Astrocyte (in vitro differentiated cells and primary cell): ENCODE data around the gene SLC16A3. TPM values are rescaled to one million over a fixed set of nuclear protein-coding genes. Genes with fewer than 3 reads are reported as not detected.

Experiments
- DNase-seq: peaks from one replicate; pipeline ENCODE4 v3.0.0-alpha.2; 2010; ENCODE audit warnings: low read depth
- FAIRE-seq: peaks from 2 replicates; lab custom pipeline; 2011; peaks lifted over from hg19 to GRCh38; lab: Jason Lieb, UNC
- H2AFZ ChIP-seq: 2 replicates; pipeline ENCODE4 v1.6.0; 2012; ENCODE audit warnings: low read depth, low read length, inconsistent platforms
- H3K27ac ChIP-seq: 2 replicates; pipeline ENCODE4 v1.5.1; 2011; ENCODE audit warnings: low read depth, low read length, inconsistent platforms
- H3K27me3 ChIP-seq: 2 replicates; pipeline ENCODE4 v1.6.0; 2011; ENCODE audit warnings: low read length, inconsistent platforms; ENCODE audit not compliant: insufficient read depth
- H3K36me3 ChIP-seq: 2 replicates; pipeline ENCODE4 v1.5.1; 2011; ENCODE audit warnings: low read length, inconsistent platforms; ENCODE audit not compliant: insufficient read depth
- H3K4me1 ChIP-seq: 2 replicates; pipeline ENCODE4 v1.5.1; 2011; ENCODE audit warnings: low read length, inconsistent platforms; ENCODE audit not compliant: insufficient read depth
- H3K4me2 ChIP-seq: 2 replicates; pipeline ENCODE4 v1.6.0; 2012; ENCODE audit warnings: low read length, inconsistent platforms
- H3K4me3 ChIP-seq: 2 replicates; pipeline ENCODE4 v1.5.1; 2011; ENCODE audit warnings: low read depth, mild to moderate bottlenecking, low read length, inconsistent platforms; ENCODE audit not compliant: insufficient read depth
- H3K79me2 ChIP-seq: 2 replicates; pipeline ENCODE4 v1.6.0; 2012; ENCODE audit warnings: mild to moderate bottlenecking, low read length, inconsistent platforms; ENCODE audit not compliant: insufficient read depth
- H3K9ac ChIP-seq: 2 replicates; pipeline ENCODE4 v1.6.0; 2012; ENCODE audit warnings: mild to moderate bottlenecking, low read length, inconsistent platforms
- H3K9me3 ChIP-seq: 2 replicates; pipeline ENCODE4 v1.5.1; 2012; ENCODE audit warnings: low read depth, mild to moderate bottlenecking, low read length, inconsistent platforms; ENCODE audit not compliant: insufficient read depth
- H4K20me1 ChIP-seq: 2 replicates; pipeline ENCODE4 v1.6.0; 2012; ENCODE audit warnings: low read length, inconsistent platforms; ENCODE audit not compliant: insufficient read depth
- H3K27ac Mint-ChIP-seq: one replicate; pipeline ENCODE4 v1.8.0; 2021; ENCODE audit warnings: mild to moderate bottlenecking, mixed read lengths; ENCODE audit not compliant: unreplicated experiment
- H3K27me3 Mint-ChIP-seq: one replicate; pipeline ENCODE4 v1.8.0; 2021; ENCODE audit warnings: low read depth, mixed read lengths; ENCODE audit not compliant: unreplicated experiment
- H3K36me3 Mint-ChIP-seq: one replicate; pipeline ENCODE4 v1.8.0; 2021; ENCODE audit warnings: low read depth, mixed read lengths; ENCODE audit not compliant: unreplicated experiment
- H3K4me1 Mint-ChIP-seq: one replicate; pipeline ENCODE4 v1.8.0; 2021; ENCODE audit warnings: low read depth, mixed read lengths; ENCODE audit not compliant: unreplicated experiment
- H3K4me3 Mint-ChIP-seq: one replicate; pipeline ENCODE4 v1.8.0; 2021; ENCODE audit warnings: mild to moderate bottlenecking, moderate library complexity, mixed read lengths; ENCODE audit not compliant: unreplicated experiment
- H3K9me3 Mint-ChIP-seq: one replicate; pipeline ENCODE4 v1.8.0; 2021; ENCODE audit warnings: mild to moderate bottlenecking, mixed read lengths; ENCODE audit not compliant: unreplicated experiment
- CTCF ChIP-seq: IDR thresholded peaks from 2 replicates; pipeline ENCODE4 v1.5.1; 2011; ENCODE audit warnings: low read depth, mild to moderate bottlenecking, inconsistent platforms, low read length, moderate library complexity; ENCODE audit not compliant: insufficient read depth
- EZH2 ChIP-seq: IDR thresholded peaks from 2 replicates; pipeline ENCODE4 v1.6.1; 2012; ENCODE audit warnings: mild to moderate bottlenecking, low read length, inconsistent platforms; ENCODE audit not compliant: insufficient read depth
- total RNA-seq: library from RNA; stranded (reverse); gene quantifications from 2 replicates; pipeline ENCODE4 v1.2.1, GENCODE V29; 2021

The SLC16A3 gene
- total RNA-seq, 1 donor from 2014 or later: 292 TPM

- FAIRE-seq (no peak), DNase-seq (no peak)
- no peak for TF ChIP-seq EZH2
- TF ChIP-seq CTCF: no peak
- peak overlapping the region; percentile 88 for H3K4me2 ChIP-seq
- H3K36me3 Mint-ChIP-seq: no peaks in the 10 kb centered on the region
- peak overlapping the region; percentile 64 for H3K4me3 Mint-ChIP-seq
- peaks cover 41% of the 10 kb centered on the region for H3K79me2 ChIP-seq
- no peaks in the 10 kb centered on the region for H3K27me3 ChIP-seq
- peak overlapping the region; percentile 50 for H3K4me3 ChIP-seq
- H3K4me1 ChIP-seq: peaks cover 24% of the 10 kb centered on the region
- no peaks in the 10 kb centered on the region for H3K4me1 Mint-ChIP-seq
- H2AFZ ChIP-seq: peak overlapping the region; percentile 60
- H3K27ac Mint-ChIP-seq: no peak overlapping the region
- peak overlapping the region; percentile 58 for H3K9ac ChIP-seq
- peak overlapping the region; percentile 47 for H3K27ac ChIP-seq
- no peaks in the 10 kb centered on the region for H3K36me3 ChIP-seq
- no peaks in the 10 kb centered on the region for H3K9me3 Mint-ChIP-seq
- peaks cover 26% of the 10 kb centered on the region for H4K20me1 ChIP-seq
- H3K27me3 Mint-ChIP-seq: no peaks in the 10 kb centered on the region
- no peaks in the 10 kb centered on the region for H3K9me3 ChIP-seq
Observed at GRCh38 chr17:82228278-82228841, 482 bp upstream of the SLC16A3 start.

- Histone ChIP-seq H3K9ac (peak overlapping the region; percentile 65), H3K9me3 (no peaks in the 10 kb centered on the region), H3K27me3 (no peaks in the 10 kb centered on the region), H3K4me1 (peaks cover 31% of the 10 kb centered on the region), H4K20me1 (peaks cover 38% of the 10 kb centered on the region), H2AFZ (no peak overlapping the region), H3K4me2 (peak overlapping the region; percentile 88), H3K79me2 (peaks cover 54% of the 10 kb centered on the region), H3K4me3 (peak overlapping the region; percentile 68), H3K27ac (no peak overlapping the region), H3K36me3 (no peaks in the 10 kb centered on the region)
- Mint-ChIP-seq H3K4me3 (peak overlapping the region; percentile 93), H3K36me3 (no peaks in the 10 kb centered on the region), H3K4me1 (peaks cover 3% of the 10 kb centered on the region), H3K9me3 (no peaks in the 10 kb centered on the region), H3K27ac (peak overlapping the region; percentile 89), H3K27me3 (no peaks in the 10 kb centered on the region)
- DNase-seq (no peak), FAIRE-seq (no peak)
- TF ChIP-seq CTCF (no peak), EZH2 (no peak)
Observed at GRCh38 chr17:82229698-82230608, 1.1 kb downstream of the SLC16A3 start.
